ENCODE measurements around the gene NCKAP1. TPM values are rescaled to one million over a fixed set of nuclear protein-coding genes. Genes with fewer than 3 reads are reported as not detected.

NCKAP1 gene
- total and polyA plus RNA-seq, 10 of the 15 experiments (the other 5 are each of a cell fraction or from before 2014, with no cell fraction given), result 0.11 to 1.5 (median 0.52) TPM

GRCh38 chr2:182868054-182868796 is 170.0 kb downstream of the NCKAP1 start:
- H3K27me3 ChIP-seq (replicated peaks in 1 of 2; ENCODE audit: control insufficient read depth in 2 of 2, insufficient read depth in 2 of 2, low read length in 1 of 2), result peaks cover 8 to 17% of the 10 kb centered on the region in 2 experiments
- intact Hi-C loops (cut with micrococcal nuclease; ENCODE audit: unreplicated experiment), result no loop called here
- no TSS peak for BruUV-seq (replicated peaks)
- ATAC-seq (no peak), DNase-seq (ENCODE audit: low read depth, low spot score) (no peak), FAIRE-seq (no peak)
- ChIA-PET RAD21 (ENCODE audit: unreplicated experiment) (no interaction called here), POLR2A (no interaction called here), SMC1A (ENCODE audit: uncharacterized antibody, unreplicated experiment) (interaction anchor here (1.2 kb wide), 1 partner anchor 9 kb away, joined by 3 read pairs; no protein-coding TSS in a partner anchor), CTCF (no interaction called here)
- H3K4me1 ChIP-seq (ENCODE audit: control insufficient read depth, insufficient read depth, low read length), result no peaks in the 10 kb centered on the region
- WGBS (ENCODE audit: insufficient coverage, insufficient replicate concordance, low lambda C conversion rate, missing lambda C conversion rate), result 2% methylated on average over 6 of the region's 6 CpGs
- no peak overlapping the region for H2AFZ ChIP-seq (ENCODE audit: control insufficient read depth, low read depth, low read length)
- H3K9ac ChIP-seq (ENCODE audit: control insufficient read depth, insufficient read depth, low read length), result no peak overlapping the region
- no peak overlapping the region for H3K4me2 ChIP-seq (ENCODE audit: control insufficient read depth, insufficient read depth)
- no peak overlapping the region for H3K4me3 ChIP-seq
- no peak overlapping the region for H3K27ac ChIP-seq (ENCODE audit: control insufficient read depth, insufficient read depth)
- H3K9me3 ChIP-seq (replicated peaks; ENCODE audit: control insufficient read depth, insufficient read depth, low read length), result no peaks in the 10 kb centered on the region
- H4K20me1 ChIP-seq (ENCODE audit: control insufficient read depth, insufficient read depth), result no peaks in the 10 kb centered on the region
- TF ChIP-seq PKNOX1 (IDR thresholded peaks at IDR 0.05), result no peak
- TF ChIP-seq GATAD2B (conservative IDR thresholded peaks at IDR 0.05; ENCODE audit: low read depth), result no peak
- TF ChIP-seq IRF4 (IDR thresholded peaks at IDR 0.05; ENCODE audit: low read depth, low read length), result no peak
- TF ChIP-seq FOXK2 (IDR thresholded peaks at IDR 0.05), result no peak
- TF ChIP-seq ETV6 (conservative IDR thresholded peaks at IDR 0.05 in 1 of 2, IDR thresholded peaks at IDR 0.05 in 1 of 2; ENCODE audit: borderline replicate concordance in 1 of 2, low read depth in 1 of 2), result no peak
- TF ChIP-seq RCOR1 (conservative IDR thresholded peaks at IDR 0.05; ENCODE audit: low read depth, low read length), result no peak
- no peak for TF ChIP-seq SKIL (IDR thresholded peaks at IDR 0.05; ENCODE audit: low read depth, poor library complexity, severe bottlenecking)
- TF ChIP-seq JUNB (IDR thresholded peaks at IDR 0.05), result no peak
- no peak for TF ChIP-seq REST (IDR thresholded peaks at IDR 0.05; ENCODE audit: low read depth, low read length)
- TF ChIP-seq E2F4 (IDR thresholded peaks at IDR 0.05; ENCODE audit: low read depth, low read length), result no peak
- no peak for TF ChIP-seq ZNF217 (IDR thresholded peaks at IDR 0.05)
- H3K36me3 ChIP-seq (ENCODE audit: control insufficient read depth in 2 of 2, insufficient read depth in 2 of 2, low read length in 1 of 2), result no peaks in the 10 kb centered on the region
- no peaks in the 10 kb centered on the region for H3K79me2 ChIP-seq (ENCODE audit: control insufficient read depth, insufficient read depth, low read length)
- in situ Hi-C loops (cut with MboI), result no loop called here
